Sigmoid colon (tissue), 7 donors: ENCODE data around the gene CWC27. TPM values are rescaled to one million over a fixed set of nuclear protein-coding genes. Genes with fewer than 3 reads are reported as not detected.

ENCODE experiments used
- DNase-seq: peaks from one replicate; pipeline ENCODE4 v3.0.0-alpha.2; 2019
- H3K27ac ChIP-seq, 4 donors: fragments of 200-600 bp; sonication (generic); one replicate each; pipeline ENCODE4 v1.5.1; 2016 to 2019; ENCODE audit warnings: mild to moderate bottlenecking in 1 of 4
- H3K27me3 ChIP-seq, 3 donors: fragments of 200-600 bp; sonication (generic); one replicate each; pipeline ENCODE4 v1.5.1; 2019; ENCODE audit warnings: mild to moderate bottlenecking in 1 of 3
- H3K36me3 ChIP-seq, 4 donors: fragments of 200-600 bp; sonication (generic); one replicate each; pipeline ENCODE4 v1.5.1; 2016 to 2019
- H3K4me1 ChIP-seq, 4 donors: fragments of 200-600 bp; sonication (generic); one replicate each; pipeline ENCODE4 v1.5.1; 2017 to 2019
- H3K4me3 ChIP-seq, 4 donors: fragments of 200-600 bp; sonication (generic); one replicate each; pipeline ENCODE4 v1.5.1; 2017 to 2019; ENCODE audit warnings: mild to moderate bottlenecking in 2 of 4, moderate library complexity in 1 of 4
- H3K9me3 ChIP-seq, 4 donors: fragments of 200-600 bp in 3 of 4; sonication (generic) in 3 of 4; one replicate each; pipeline versions ENCODE4 v1.5.1 to v1.6.1; 2013 to 2019
- EP300 ChIP-seq, 4 donors: sonication (generic); formaldehyde crosslinking; IDR thresholded peaks; one replicate each; pipeline ENCODE4 v1.6.1; 2017; ENCODE audit warnings: antibody characterized with exemption in 4 of 4
- POLR2A ChIP-seq, 2 donors: fragments of 450-650 bp; IDR thresholded peaks; one replicate each; pipeline ENCODE4 v1.6.1; 2016; ENCODE audit warnings: antibody characterized with exemption in 2 of 2, mild to moderate bottlenecking in 2 of 2, moderate library complexity in 2 of 2
- POLR2AphosphoS5 ChIP-seq, 4 donors: sonication (generic); formaldehyde crosslinking; IDR thresholded peaks; one replicate each; pipeline ENCODE4 v1.6.1; 2017; ENCODE audit warnings: antibody characterized with exemption in 4 of 4
- WGBS, 2 donors: extraction: QIAGEN DNeasy Blood & Tissue Kit; methylation state at CpG; one replicate each; pipeline ENCODE4 v1.1.7; 2013; 5-methylcytosine and 5-hydroxymethylcytosine counted together
- intact Hi-C: fragments of 100-400 bp; cut with DNase I; formaldehyde crosslinking; loops from one replicate; pipeline ENCODE4 v1.15.1; 2023
- polyA plus RNA-seq, 3 donors: library from polyadenylated mRNA; stranded (reverse); fragments of 200-250 nt; gene quantifications; one replicate each; pipeline ENCODE4 v1.2.3, GENCODE V29; 2013
- total RNA-seq, 4 donors: library from RNA; depleted of rRNA; stranded (reverse); fragments of >200 nt; gene quantifications; one replicate each; pipeline ENCODE4 v1.1.0, GENCODE V29; 2016
- TF ChIP-seq, protein P1 (sequence below), 4 experiments: fragments of 450-650 bp in 3 of 4; fragments of 200-600 bp in 1 of 4; IDR thresholded peaks; one replicate each; pipeline ENCODE4 v1.5.1; 2016 to 2019; ENCODE audit warnings: antibody characterized with exemption in 4 of 4, mild to moderate bottlenecking in 3 of 4, moderate library complexity in 2 of 4
- donor health status: healthy with polysubstance abuse.
- donor health status: Bipolar disorder and iron deficiency.
- donor health status: healthy.

CWC27 gene
- total and polyA plus RNA-seq, 7 donors = 11.3 to 27.7 (median 18.9) TPM

DNA sequence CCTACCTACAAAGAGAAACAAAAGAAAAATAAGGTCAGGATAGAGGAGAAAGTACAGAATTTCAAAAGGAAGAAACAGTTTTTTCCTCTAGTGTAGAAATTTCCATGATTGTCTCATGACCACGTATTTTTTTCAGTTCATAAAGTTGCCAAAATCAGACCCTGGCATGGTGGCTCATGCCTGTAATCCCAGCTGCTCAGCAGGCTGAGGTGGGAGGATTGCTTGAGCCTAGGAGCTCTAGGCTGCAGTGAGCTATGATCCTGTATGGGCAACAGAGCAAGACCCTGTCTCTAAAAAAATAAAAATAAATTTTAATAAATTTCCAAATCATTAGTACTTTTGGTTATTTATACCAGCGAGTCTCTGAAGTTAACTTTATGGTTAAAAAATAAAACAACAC lies 37.8 kb downstream of the CWC27 start:
- no peaks in the 10 kb centered on the region for H3K27me3 ChIP-seq
- intact Hi-C loops = no loop called here
- no peak overlapping the region for H3K27ac ChIP-seq
- H3K4me1 ChIP-seq = no peaks in the 10 kb centered on the region
- H3K4me3 ChIP-seq = no peak overlapping the region
- peaks cover 0 to 53% (median 2%) of the 10 kb centered on the region in 4 donors for H3K36me3 ChIP-seq
- DNase-seq = no peak
- H3K9me3 ChIP-seq = no peaks in the 10 kb centered on the region
- WGBS, 2 donors = 82 to 91% methylated on average over 2 of the region's 2 CpGs
- no peak for TF ChIP-seq POLR2AphosphoS5 (IDR thresholded peaks at IDR 0.05)
- TF ChIP-seq, protein P1, sequence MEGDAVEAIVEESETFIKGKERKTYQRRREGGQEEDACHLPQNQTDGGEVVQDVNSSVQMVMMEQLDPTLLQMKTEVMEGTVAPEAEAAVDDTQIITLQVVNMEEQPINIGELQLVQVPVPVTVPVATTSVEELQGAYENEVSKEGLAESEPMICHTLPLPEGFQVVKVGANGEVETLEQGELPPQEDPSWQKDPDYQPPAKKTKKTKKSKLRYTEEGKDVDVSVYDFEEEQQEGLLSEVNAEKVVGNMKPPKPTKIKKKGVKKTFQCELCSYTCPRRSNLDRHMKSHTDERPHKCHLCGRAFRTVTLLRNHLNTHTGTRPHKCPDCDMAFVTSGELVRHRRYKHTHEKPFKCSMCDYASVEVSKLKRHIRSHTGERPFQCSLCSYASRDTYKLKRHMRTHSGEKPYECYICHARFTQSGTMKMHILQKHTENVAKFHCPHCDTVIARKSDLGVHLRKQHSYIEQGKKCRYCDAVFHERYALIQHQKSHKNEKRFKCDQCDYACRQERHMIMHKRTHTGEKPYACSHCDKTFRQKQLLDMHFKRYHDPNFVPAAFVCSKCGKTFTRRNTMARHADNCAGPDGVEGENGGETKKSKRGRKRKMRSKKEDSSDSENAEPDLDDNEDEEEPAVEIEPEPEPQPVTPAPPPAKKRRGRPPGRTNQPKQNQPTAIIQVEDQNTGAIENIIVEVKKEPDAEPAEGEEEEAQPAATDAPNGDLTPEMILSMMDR (IDR thresholded peaks at IDR 0.05) = no peak
- TF ChIP-seq EP300 (IDR thresholded peaks at IDR 0.05) = no peak
- no peak for TF ChIP-seq POLR2A (IDR thresholded peaks at IDR 0.05)

DNA sequence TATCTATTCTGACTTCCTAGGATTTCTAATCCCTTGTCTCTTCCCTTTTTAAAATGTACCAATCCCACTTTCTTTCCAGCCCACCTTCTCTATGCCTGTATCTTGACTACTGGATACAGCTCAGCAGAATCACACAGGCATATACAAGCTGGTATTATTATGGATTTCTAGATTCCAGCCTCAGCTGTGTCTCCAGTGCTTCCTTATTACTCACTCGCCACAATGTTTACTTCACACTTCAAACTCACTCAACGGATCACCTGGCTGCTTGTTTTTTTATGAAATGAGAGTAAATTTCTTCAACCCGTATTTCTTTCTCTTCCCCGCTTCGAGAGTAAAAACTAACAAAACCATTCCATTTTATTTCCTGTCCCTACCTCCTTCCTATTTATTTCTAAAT lies 38.8 kb downstream of the CWC27 start:
- Histone ChIP-seq H3K27me3 (no peaks in the 10 kb centered on the region), H3K9me3 (no peaks in the 10 kb centered on the region), H3K4me3 (no peak overlapping the region), H3K36me3 (peaks cover 0 to 45% (median 0%) of the 10 kb centered on the region in 4 donors), H3K4me1 (no peaks in the 10 kb centered on the region), H3K27ac (no peak overlapping the region)
- no peak for DNase-seq
- TF ChIP-seq, protein P1 (IDR thresholded peaks at IDR 0.05) = no peak
- TF ChIP-seq POLR2AphosphoS5 (IDR thresholded peaks at IDR 0.05) = no peak
- no peak for TF ChIP-seq EP300 (IDR thresholded peaks at IDR 0.05)
- no peak for TF ChIP-seq POLR2A (IDR thresholded peaks at IDR 0.05)
- WGBS, 2 donors = 14 to 70% methylated on average over 5 of the region's 5 CpGs
- intact Hi-C loops = no loop called here

DNA sequence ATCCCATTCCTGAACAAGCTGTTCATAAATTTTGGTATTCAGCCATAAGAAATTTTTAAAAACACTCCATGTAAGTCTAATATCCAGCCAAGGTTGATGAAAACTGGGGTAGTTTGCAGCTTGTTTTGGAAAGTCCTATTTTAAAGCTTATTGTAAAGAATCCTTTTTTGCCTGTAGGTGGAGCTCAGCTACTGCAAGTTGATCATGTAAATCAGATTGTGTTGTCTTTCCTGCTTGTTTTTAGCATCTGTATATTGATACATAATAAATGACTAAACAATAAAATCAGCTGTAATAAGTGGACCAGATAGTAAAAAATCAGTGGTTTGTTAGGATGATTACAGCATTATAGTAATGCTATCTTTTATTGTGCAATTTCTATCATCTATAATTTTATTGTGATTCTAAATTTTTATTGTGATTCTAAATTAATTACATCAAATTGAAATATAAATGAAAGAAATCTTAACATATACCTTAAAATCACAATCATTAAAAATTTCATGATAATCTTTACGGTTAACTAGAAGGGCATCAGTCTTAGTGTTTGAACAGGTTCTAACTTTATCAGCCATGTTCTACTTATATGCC lies 42.4 kb downstream of the CWC27 start:
- H3K4me3 ChIP-seq = no peak overlapping the region
- no peak for DNase-seq
- TF ChIP-seq, protein P1 (IDR thresholded peaks at IDR 0.05) = peak; percentile 39 to 58 (median 50)
- TF ChIP-seq EP300 (IDR thresholded peaks at IDR 0.05) = no peak
- H3K4me1 ChIP-seq = peaks cover 0 to 6% (median 0%) of the 10 kb centered on the region in 4 donors
- WGBS, 2 donors = 94 to 96% methylated on average over 1 of the region's 1 CpG
- no peak overlapping the region for H3K27ac ChIP-seq
- intact Hi-C loops = loop anchor here (2.0 to 10.0 kb wide), 4 partner anchors 144 to 672 kb away; no protein-coding TSS in a partner anchor
- H3K27me3 ChIP-seq = no peaks in the 10 kb centered on the region
- peaks cover 0 to 27% (median 0%) of the 10 kb centered on the region in 4 donors for H3K36me3 ChIP-seq
- no peaks in the 10 kb centered on the region for H3K9me3 ChIP-seq

DNA sequence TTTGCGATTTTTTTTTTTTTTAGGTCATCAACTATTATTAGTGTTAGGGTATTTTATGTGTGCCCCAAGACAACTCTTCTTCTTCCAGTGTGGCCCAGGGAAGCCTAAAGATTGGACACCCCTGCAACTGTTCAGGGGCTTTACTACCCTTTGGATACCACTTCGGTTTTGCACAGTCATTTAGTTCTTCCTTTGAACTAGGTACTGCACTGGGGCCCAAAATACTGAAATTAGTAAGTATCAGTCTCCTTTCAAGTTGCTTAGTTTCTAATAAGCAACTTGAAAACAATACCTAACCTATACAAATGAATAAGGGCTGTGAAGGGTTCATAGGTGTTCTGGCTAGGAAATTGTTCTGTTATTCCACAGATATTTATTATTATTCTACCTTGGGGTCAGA lies 45.3 kb downstream of the CWC27 start:
- TF ChIP-seq, protein P1 (IDR thresholded peaks at IDR 0.05) = no peak
- TF ChIP-seq EP300 (IDR thresholded peaks at IDR 0.05) (no peak), POLR2AphosphoS5 (IDR thresholded peaks at IDR 0.05) (no peak), POLR2A (IDR thresholded peaks at IDR 0.05) (no peak)
- DNase-seq = no peak
- H3K4me3 ChIP-seq = no peak overlapping the region
- intact Hi-C loops = loop anchor here (10.0 kb wide), 3 partner anchors 141 to 291 kb away; no protein-coding TSS in a partner anchor
- WGBS, 2 donors = 85 to 92% methylated on average over 2 of the region's 2 CpGs
- H3K9me3 ChIP-seq = no peaks in the 10 kb centered on the region
- H3K4me1 ChIP-seq = peaks cover 0 to 12% (median 0%) of the 10 kb centered on the region in 4 donors
- H3K27ac ChIP-seq = no peak overlapping the region
- peaks cover 0 to 10% (median 0%) of the 10 kb centered on the region in 4 donors for H3K36me3 ChIP-seq
- H3K27me3 ChIP-seq = no peaks in the 10 kb centered on the region
